GM18505 (cell line): Measurements from ENCODE around the gene RALGPS1.

Experiments used
- ATAC-seq: cut with Tn5 transposase; IDR thresholded peaks from one replicate; pipeline ENCODE4 v1.9.1; 2021; ENCODE audit not compliant: unreplicated experiment
- POLR2A ChIP-seq: IDR thresholded peaks from 4 replicates; pipeline ENCODE4 v1.6.1; 2011; ENCODE audit warnings: borderline replicate concordance; ENCODE audit not compliant: insufficient read depth, insufficient read length; ENCODE audit errors: extremely low read depth

The RALGPS1 gene

DNA sequence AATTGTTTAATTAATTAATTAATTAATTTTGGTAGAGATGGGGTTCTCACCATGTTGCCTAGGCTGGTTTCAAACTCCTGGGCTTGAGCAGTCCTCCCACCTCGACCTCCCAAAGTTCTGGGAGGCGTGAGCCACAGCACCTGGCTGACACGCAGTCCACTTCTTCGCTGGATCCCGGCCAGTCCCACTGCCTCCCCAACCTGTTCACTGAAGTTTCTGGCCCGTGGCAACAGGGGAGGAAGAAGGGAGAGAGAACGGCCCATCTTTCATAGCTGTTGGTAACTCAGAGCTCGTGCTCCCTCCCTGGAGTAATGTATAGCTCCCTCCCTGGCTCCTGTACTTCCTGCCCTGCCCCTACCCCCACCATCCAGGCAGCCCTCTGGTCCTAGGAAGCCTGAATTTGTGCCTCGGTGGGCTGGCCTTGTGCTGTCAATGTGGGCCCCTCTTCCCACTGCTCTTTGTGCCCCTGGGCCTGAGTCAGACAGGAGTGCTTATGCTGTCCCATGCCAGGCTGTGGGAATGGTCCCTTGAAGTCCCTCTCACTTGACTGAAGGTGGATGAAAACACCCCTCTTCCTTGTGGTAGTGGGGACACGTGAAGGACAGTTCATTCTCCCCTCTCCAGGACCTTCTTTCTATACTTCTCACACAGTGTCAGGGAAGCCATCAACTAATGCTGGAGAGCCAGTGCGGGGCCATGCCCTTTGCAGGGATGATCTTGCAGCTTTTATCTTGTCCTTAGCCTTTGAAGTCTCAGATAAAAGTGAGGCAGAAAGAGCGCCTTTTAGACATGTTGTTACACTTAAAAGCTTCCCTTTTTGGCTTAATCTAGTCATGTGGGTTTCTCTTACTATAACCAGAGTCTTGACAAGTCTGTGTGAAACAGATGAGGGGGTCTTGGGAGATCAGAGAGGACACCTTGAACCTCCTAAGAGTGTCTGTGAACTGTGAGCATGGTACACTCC lies 169.8 kb downstream of the RALGPS1 start:
- no peak for ATAC-seq
- no peak for TF ChIP-seq POLR2A

DNA sequence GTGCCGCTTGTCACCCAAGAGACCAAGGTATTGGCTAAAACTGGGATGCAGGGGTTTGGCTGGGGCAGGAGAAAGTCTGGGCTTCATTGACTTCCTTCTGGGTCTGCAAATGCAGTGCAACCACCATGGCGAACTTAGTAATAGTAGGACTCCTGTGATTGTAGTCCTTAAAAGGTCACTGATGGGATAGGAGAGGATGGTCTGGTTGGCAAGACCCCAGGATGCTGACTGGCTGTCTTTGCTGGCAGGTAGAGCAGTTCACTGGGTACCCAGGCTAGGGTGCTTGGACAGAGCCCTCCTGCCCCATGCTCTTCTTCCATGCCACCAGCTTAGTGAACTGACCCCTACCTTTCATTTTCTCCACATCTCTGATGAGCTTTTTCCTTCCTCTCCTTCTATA lies 170.6 kb downstream of the RALGPS1 start:
- no peak for ATAC-seq
- no peak for TF ChIP-seq POLR2A

DNA sequence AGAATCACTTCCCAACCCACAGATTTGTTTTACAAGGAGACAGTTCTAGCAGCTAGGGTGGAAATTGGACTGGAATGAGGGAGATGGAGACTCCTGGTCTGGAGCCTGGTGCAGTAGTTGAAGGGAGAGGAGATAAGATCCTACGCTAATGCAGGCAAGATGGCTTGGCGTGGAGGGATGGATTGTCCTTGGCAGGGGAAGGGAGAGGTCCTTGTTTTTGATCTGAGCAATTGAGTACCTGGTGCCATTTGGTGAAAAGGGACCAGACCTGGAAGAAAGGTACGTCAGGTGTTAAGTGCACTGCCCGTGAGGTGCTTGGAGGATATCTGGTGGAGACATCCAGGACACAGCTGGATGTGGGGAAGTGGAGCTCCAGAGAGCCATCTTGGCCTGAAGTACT lies 172.2 kb downstream of the RALGPS1 start:
- no peak for ATAC-seq
- no peak for TF ChIP-seq POLR2A

DNA sequence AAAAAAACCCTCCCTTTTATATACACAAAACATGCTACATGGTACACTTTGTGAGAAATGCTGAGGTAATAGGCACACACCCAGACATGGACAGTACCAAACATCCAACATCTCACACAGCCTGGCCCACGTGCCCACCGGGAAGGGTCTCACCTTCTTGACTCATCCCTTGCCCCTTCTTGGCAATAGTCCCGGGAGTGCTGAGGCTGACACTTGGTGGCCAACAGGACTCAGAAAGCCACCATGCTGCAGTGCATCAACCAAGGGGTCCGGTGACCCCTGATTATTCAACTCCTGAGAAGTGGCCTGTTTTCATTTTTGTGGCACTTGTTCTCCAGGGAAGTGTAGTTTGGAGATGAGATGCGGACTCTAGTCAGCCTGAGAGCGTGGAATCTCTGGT lies 172.8 kb downstream of the RALGPS1 start:
- ATAC-seq = no peak
- no peak for TF ChIP-seq POLR2A

DNA sequence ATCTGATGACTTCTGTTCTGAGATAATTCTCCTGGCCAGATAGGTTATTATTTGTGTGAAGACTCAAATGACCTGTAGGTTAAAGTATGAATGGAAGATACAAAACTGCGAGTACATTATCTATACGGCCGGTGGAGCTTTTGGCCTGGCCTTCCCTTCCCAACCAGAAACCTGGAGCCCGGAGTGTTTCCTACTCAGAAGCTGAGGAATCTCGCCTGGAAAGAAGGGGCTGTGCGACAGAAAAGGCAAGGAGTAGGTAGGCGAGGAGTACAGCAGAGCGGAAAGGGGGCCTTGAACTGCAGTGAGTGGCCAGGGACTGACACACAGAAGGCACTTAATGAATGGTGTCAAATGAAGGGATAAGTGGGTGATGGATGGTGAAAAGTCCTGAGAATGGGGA lies 173.3 kb downstream of the RALGPS1 start:
- no peak for TF ChIP-seq POLR2A
- ATAC-seq = no peak

DNA sequence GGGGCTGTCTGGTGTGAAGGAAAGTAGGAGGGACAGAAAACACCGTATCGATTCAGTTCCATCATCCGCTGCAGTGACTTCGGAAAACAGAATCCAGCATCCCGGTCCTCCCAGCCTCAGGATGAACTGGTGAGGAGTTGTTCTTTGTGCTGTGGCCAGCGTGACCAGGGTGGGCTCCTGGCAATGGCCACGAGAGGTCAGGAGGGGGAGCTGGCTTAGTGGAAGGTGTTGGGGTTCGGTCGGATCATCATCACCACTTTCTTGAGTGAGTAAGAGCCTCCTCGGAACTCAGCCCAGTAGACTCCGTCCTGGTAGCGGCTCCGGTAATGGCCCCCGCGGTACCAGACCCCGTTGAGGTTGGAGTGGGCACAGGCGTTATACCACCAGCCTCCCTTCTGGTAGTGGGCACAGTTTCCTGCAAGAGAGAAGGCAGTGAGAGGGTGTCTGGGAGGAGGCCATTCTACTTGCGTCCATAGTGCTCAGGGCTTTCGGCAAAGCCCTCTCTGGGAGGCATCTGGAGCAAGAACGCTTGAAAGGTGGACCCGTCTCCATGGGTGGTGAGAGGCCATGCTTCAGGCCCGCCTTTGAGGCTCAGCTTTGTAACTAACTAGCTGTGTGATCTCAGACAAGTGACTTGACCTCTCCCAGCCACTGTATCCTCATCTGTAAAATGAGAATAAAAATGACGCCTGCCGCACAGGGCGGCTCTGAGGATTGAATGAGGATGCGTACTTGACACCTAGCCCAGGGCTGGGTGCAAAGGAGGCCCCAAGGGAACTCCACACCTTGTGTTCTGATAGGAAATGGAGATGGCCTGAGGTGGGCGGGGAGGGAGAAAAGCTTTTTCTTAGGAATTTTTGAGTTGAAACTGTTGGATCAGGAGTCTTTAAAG lies 174.4 kb downstream of the RALGPS1 start:
- no peak for ATAC-seq
- TF ChIP-seq POLR2A = no peak

DNA sequence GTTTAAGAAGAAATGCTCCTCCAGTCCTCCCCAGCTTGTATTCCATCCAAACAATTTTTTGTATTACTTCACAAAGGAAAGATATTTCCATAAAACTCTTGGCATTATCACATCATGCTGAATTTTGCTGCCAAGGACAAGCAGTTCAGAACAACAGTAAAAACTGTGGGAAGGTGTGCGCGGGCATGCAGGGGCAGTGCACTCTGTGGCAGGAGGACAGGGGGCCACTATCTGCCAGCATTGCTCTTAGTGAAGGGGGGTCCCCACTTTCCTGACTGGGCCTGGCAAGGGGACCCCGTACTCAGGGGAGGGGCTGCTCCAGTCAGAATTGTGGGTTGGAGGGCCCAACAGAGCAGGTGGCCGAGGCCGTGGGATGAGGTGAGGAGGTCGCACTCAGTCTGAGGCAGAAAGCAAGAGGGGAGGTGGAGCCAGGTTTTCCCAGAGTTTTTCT lies 175.1 kb downstream of the RALGPS1 start:
- TF ChIP-seq POLR2A = no peak
- ATAC-seq = no peak

DNA sequence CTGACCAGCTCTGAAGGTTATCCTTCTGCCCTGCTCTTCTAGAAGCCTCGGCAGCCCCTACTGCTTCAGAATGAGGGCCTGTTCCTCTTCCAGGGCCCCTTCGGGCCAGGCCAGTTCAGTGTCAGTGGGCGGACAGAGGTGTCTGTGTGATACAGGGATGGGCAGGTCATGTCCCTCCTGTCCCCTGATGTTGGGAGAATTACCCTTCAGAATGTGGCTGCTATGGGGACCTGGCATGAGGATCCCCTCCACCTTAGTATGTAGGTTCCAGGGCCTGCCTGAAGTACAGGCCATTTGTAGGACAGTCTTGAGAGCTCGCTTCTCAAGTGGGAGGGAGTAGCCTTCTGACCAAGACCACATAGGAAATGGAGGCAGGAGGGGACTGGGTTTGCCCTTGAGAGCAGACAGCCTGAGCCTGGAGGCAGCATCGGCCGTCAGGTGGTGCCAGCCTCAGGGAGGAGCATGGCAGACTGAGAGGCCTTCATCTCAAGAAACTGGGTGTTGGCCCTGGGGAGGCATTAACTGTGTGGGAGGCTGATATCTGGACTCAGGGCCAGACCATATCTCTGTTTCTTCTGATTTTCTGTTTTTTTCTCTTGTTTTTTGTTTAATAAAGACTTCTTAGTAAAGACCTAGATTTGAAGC lies 175.9 kb downstream of the RALGPS1 start:
- TF ChIP-seq POLR2A = no peak
- no peak for ATAC-seq

DNA sequence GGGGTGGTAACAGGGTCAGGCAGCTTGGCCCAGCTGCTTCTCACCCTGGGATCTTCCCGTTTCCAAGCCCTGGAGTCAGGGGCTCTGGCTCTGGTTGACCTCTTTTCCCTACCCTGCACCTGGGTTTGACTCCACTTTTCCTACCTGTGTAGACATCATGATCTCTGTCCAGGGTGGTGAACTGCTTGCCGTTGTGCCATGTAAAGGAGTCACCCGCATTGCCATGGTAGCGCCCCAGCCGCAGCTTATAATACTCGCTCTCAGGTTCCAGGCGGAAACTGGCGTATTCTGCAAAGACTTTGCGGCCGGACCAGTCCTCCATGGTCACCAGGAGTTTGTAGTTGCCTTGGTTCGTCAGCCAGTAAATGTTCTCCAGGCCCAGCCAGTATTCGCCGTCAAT lies 176.9 kb downstream of the RALGPS1 start:
- no peak for ATAC-seq
- no peak for TF ChIP-seq POLR2A

DNA sequence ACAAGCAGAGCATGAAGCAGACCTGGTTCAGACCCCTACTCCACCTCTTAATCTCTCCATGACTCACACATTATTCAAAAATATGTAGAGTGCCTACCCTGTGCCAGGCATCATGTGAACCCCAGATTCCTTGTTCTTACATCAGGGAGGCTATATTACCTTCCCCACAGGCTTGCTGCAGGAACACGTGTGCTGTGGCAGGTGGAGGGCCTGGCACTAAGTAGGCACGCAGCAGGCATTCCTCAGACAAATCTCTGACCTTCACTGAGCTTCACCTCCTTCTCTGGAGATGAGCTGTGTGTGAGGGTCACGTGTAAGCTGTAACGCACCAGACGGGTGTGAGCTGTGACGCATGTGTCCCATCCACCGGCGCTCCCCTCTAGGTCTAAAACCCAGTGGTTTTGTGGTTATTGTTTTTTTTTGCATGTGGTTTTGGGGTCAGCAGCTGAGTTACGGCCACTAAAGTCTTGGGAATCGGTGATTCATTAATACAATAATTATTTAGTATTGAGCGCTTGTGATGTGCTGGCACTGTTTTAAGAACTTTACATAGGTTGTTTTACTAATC lies 177.5 kb downstream of the RALGPS1 start:
- ATAC-seq = no peak
- TF ChIP-seq POLR2A = no peak

DNA sequence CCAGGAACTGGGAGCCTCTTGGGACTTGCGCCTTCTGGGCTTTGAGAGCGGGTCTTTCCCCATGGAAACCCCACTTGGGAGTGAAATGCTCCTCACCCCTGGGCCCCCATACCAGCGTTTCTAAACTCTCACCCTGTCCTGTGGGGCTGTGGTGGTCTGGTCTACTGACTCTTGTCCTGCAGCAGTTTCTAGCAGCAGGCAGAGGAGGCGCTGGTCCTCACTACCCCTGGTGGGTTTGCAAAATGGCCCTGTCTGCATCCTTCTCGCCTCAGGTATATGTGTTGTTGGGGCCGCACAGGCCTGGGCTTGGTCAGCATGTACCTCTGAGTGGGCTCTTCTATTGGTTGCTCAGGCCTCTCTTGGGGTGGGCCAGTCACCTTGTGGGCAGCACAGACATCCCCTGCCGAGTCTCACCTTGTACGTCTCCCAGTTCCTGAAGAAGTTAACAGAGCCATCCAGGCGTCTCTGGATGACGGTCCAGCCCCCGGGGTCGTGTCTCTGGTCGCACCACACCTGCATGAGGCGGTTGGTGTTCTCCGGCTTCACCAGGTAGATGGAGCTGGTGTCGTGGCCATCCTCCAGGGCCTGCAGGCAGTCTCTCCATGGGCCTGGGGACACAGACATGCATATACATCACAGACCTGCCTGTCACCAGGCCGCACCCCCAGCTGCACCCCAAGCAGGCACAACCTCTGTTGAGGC lies 178.9 kb downstream of the RALGPS1 start:
- no peak for TF ChIP-seq POLR2A
- no peak for ATAC-seq

DNA sequence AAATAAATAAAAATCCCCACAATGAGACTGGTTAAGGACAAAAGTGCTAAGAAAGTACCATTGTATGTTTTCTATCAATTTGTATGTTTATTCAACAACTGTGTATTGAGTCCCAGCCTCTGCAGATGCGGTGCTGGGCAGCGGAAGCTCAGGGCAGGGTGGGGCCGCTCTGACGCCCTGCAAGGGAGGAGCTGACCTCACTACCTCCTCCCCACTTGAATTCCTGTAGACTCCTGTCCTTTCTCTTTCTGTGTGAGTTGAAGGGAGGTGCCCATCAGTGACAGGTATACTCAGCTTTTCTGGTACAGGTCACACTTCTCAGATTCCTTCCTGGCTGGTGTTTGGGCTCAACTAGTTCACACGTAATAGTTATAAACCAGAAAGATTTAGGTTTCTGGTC lies 180.8 kb downstream of the RALGPS1 start:
- no peak for ATAC-seq
- TF ChIP-seq POLR2A = no peak
